ENCODE results near the gene PITPNB.

The PITPNB gene

DNA sequence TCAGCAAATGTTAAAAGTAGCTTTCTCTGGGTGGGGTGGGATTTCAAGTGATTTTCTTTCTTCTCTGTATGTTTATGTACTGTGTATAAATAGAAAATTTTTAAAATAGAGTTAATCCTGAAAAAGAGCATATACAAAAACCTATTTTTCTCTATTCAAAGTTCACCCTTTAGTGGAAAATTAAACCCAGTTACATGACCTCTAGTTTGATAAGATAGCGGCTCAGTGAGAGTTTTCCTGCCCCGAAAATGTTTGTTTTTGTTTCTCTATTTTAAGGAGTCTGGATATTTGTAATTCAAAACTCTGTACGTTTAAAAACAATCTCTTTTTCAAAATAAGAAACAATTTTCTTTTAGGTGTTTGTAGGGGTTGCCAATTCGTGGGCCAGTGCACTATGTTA is 42.1 kb upstream of the PITPNB start:
- TF ChIP-seq TAF1 (IDR thresholded peaks at IDR 0.05; ENCODE audit: borderline replicate concordance, insufficient read depth, low read length) = no peak
- TF ChIP-seq FOXP2 (optimal IDR thresholded peaks at IDR 0.05; ENCODE audit: borderline replicate concordance, extremely low read depth, extremely low read length, insufficient read depth) = no peak
- no peak for TF ChIP-seq POLR2AphosphoS5 (IDR thresholded peaks at IDR 0.05; ENCODE audit: low read depth, low read length)
- TF ChIP-seq, protein P1, sequence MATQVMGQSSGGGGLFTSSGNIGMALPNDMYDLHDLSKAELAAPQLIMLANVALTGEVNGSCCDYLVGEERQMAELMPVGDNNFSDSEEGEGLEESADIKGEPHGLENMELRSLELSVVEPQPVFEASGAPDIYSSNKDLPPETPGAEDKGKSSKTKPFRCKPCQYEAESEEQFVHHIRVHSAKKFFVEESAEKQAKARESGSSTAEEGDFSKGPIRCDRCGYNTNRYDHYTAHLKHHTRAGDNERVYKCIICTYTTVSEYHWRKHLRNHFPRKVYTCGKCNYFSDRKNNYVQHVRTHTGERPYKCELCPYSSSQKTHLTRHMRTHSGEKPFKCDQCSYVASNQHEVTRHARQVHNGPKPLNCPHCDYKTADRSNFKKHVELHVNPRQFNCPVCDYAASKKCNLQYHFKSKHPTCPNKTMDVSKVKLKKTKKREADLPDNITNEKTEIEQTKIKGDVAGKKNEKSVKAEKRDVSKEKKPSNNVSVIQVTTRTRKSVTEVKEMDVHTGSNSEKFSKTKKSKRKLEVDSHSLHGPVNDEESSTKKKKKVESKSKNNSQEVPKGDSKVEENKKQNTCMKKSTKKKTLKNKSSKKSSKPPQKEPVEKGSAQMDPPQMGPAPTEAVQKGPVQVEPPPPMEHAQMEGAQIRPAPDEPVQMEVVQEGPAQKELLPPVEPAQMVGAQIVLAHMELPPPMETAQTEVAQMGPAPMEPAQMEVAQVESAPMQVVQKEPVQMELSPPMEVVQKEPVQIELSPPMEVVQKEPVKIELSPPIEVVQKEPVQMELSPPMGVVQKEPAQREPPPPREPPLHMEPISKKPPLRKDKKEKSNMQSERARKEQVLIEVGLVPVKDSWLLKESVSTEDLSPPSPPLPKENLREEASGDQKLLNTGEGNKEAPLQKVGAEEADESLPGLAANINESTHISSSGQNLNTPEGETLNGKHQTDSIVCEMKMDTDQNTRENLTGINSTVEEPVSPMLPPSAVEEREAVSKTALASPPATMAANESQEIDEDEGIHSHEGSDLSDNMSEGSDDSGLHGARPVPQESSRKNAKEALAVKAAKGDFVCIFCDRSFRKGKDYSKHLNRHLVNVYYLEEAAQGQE (IDR thresholded peaks at IDR 0.05; ENCODE audit: insufficient read depth in 1 of 2, low read depth in 2 of 2, low read length in 2 of 2) = no peak
- no peak for TF ChIP-seq SIN3A (IDR thresholded peaks at IDR 0.05; ENCODE audit: borderline replicate concordance, insufficient read depth, low read length)

DNA sequence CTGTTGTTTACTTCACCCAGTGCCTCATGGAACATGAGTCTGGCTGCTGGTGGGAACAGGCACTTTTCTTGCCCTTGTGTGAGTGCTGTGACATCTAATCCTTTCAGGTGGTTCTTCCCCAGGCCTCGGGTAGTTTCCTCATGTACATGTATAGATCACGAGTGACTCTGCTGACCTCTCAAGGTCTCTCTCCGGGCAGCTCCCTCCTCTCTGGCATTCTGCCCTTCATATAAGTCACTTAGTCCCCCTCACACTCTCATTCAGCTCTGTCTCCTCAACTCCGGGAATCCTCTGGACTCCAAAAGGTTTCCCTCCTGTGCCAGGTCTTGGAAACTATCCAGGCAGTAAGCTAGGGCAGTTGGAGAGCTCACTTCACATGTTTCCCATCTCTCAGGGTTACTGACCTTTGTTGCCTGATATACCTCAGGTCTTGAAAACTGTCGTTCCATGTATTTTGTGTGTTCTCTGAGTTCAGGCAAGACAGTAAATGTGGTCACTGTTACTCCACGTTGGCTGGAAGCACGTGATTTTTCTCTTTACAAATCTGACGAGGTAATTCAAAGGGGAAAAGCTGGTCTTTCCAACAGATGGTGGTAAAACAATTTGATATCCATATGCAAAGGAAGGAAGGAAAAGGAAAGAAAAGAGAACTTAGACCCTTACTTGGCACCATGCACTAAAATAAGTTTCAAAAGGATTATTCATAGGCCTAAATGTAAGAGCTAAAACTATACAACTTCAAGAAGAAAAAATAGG is 40.5 kb upstream of the PITPNB start:
- TF ChIP-seq POLR2AphosphoS5 (IDR thresholded peaks at IDR 0.05; ENCODE audit: low read depth, low read length) (no peak), SIN3A (IDR thresholded peaks at IDR 0.05; ENCODE audit: borderline replicate concordance, insufficient read depth, low read length) (no peak), TAF1 (IDR thresholded peaks at IDR 0.05; ENCODE audit: borderline replicate concordance, insufficient read depth, low read length) (no peak), FOXP2 (optimal IDR thresholded peaks at IDR 0.05; ENCODE audit: borderline replicate concordance, extremely low read depth, extremely low read length, insufficient read depth) (no peak)
- TF ChIP-seq, protein P1 (IDR thresholded peaks at IDR 0.05; ENCODE audit: insufficient read depth in 1 of 2, low read depth in 2 of 2, low read length in 2 of 2) = no peak

DNA sequence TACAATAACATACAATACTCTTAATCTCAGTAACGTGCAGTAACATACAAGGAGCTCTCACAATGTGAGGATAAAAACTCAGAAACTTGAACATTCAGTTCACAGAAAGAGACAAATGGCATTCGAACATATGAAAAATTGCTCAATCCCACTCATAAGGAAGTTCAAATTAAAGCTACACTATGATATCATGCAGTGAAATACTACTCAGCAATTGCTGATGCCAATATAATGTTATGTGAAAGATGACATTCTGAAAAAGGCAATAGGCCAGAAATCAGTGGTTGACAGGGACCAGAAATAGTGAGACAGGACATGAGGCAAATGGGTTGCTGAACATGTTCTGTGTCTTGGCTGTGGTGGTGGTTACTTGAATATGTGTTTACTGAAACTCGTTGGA is 33.7 kb upstream of the PITPNB start:
- TF ChIP-seq POLR2AphosphoS5 (IDR thresholded peaks at IDR 0.05; ENCODE audit: low read depth, low read length) = no peak
- no peak for TF ChIP-seq SIN3A (IDR thresholded peaks at IDR 0.05; ENCODE audit: borderline replicate concordance, insufficient read depth, low read length)

DNA sequence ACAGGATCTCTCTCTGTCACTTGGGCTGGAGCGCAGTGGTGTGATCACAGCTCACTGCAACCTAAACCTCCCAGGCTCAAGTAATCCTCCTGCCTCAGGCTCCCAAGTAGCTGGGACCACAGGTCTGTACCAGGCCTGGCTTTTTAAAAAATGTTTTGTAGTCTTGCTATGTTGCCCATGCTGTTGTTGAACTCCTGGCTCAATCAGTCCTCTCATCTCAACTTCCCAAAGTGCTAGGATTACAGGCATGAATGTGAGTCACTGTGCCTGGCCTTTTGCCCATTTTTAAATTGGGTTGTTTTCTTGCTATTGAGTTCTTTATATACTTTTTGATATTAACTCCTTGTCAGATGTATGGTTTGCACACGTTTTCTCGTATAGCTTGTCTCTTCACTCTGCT is 33.0 kb upstream of the PITPNB start:
- no peak for TF ChIP-seq SIN3A (IDR thresholded peaks at IDR 0.05; ENCODE audit: borderline replicate concordance, insufficient read depth, low read length)
- no peak for TF ChIP-seq TAF1 (IDR thresholded peaks at IDR 0.05; ENCODE audit: borderline replicate concordance, insufficient read depth, low read length)
- no peak for TF ChIP-seq POLR2AphosphoS5 (IDR thresholded peaks at IDR 0.05; ENCODE audit: low read depth, low read length)
- TF ChIP-seq, protein P1 (IDR thresholded peaks at IDR 0.05; ENCODE audit: insufficient read depth in 1 of 2, low read depth in 2 of 2, low read length in 2 of 2) = no peak
- no peak for TF ChIP-seq FOXP2 (optimal IDR thresholded peaks at IDR 0.05; ENCODE audit: borderline replicate concordance, extremely low read depth, extremely low read length, insufficient read depth)

DNA sequence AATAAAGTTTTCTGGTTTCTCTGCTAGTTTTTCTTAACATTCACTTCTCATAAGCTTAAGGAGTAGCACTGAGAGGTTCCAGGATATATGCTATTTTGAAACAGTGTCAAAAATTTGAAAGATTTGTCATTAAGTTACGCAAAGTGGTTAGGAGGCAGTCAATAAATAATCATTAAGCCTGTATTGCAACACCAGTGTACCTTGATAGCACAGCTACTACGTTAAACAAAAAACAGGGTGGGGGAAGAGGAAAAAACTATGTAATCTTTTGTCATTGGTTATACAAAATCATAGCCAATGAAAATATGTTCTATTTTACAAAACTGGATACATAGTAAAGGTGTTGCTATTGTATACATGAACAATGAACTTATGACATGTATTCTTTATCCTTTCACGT is 30.4 kb upstream of the PITPNB start:
- TF ChIP-seq SIN3A (IDR thresholded peaks at IDR 0.05; ENCODE audit: borderline replicate concordance, insufficient read depth, low read length) = no peak
- no peak for TF ChIP-seq POLR2AphosphoS5 (IDR thresholded peaks at IDR 0.05; ENCODE audit: low read depth, low read length)
- no peak for TF ChIP-seq TAF1 (IDR thresholded peaks at IDR 0.05; ENCODE audit: borderline replicate concordance, insufficient read depth, low read length)
- TF ChIP-seq FOXP2 (optimal IDR thresholded peaks at IDR 0.05; ENCODE audit: borderline replicate concordance, extremely low read depth, extremely low read length, insufficient read depth) = no peak
- TF ChIP-seq, protein P1 (IDR thresholded peaks at IDR 0.05; ENCODE audit: insufficient read depth in 1 of 2, low read depth in 2 of 2, low read length in 2 of 2) = no peak
